Measurements from ENCODE around the gene SPINK6.

Gene SPINK6, protein sequence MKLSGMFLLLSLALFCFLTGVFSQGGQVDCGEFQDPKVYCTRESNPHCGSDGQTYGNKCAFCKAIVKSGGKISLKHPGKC

DNA sequence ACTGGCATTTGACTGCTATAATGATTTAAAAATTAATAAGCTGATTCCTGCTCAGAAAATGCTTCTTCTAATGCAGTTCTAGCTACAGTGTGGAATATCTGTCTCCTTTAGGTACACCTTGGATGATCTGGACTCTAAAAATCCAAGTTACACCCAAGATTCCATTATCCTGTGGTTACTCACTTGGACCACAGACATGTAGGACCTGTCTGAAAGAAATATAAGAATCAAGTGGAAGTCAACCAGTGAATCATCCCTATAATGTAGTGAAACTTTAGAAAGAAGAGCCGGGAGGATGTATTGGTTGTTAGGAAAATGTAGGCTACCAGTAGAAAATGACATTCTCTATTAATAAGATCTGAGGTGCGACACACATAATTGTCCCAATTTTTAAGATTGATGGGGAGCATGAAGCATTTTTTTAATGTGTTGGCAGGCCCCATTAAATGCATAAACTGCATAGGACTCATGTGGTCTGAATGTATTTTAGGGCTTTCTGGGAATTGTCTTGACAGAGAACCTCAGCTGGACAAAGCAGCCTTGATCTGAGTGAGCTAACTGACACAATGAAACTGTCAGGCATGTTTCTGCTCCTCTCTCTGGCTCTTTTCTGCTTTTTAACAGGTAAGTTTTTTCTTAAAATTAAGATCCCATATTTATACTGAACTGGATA, at the start of gene SPINK6:
Gene SPINK6, plus strand, starts transcription at position 512 of the 673 bp plus-strand sequence. Its CDS starts 55 bp downstream, at position 567.
- peak; percentile 21 for DNase-seq

DNA sequence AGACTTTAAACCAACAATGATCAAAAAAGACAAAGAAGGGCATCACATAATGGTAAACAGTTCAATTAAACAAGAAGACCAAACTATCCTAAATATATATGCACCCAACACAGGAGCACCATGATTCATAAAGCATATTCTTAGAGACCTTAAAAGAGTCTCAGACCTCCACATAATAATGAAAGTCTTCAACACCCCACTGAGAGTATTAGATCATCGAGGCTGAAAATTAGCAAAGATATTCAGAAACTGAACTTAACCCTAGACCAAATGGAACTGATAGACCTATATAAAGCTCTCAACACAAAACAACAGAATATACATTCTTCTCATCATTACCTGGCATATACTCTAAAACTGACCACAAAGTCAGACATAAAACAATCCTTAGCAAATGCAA, 46.2 kb upstream of the SPINK6 start:
- no peak for DNase-seq

DNA sequence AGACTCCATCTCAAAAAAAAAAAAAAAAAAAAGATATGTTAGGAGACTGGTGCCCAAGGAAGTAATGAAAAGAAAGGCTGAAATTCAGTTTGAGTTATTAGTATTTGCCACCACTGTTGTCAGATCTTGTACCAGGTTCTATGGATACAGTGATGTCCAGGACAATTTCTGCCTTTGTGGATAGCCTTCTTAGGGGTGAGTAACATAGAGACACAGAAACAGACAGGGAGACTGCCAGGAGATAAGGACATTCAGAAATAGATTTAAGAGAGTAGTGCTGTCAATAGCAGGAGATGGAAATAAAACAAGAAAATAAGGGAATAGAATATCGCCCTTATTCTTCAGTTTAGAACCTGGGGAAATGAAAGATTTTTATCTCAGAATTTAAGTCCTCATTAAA, 40.8 kb upstream of the SPINK6 start:
- DNase-seq = no peak

DNA sequence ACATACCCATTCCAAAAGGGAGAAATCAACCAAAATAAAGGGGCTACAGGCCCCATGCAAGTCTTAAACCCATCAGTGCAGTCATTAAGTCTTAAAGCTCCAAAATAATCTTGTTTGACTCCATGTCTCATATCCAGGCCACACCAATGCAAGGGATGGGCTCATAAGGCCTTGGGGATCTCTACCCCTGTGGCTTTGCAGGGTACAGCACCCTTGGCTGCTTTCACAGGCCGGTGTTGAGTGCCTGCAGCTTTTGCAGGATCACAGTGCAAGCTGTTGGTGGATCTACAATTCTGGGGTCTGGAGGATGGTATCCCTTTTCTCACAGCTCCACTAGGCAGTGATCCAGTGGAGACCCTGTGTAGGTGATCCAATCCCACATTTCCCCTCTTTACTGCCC, 39.5 kb upstream of the SPINK6 start:
- DNase-seq = no peak

DNA sequence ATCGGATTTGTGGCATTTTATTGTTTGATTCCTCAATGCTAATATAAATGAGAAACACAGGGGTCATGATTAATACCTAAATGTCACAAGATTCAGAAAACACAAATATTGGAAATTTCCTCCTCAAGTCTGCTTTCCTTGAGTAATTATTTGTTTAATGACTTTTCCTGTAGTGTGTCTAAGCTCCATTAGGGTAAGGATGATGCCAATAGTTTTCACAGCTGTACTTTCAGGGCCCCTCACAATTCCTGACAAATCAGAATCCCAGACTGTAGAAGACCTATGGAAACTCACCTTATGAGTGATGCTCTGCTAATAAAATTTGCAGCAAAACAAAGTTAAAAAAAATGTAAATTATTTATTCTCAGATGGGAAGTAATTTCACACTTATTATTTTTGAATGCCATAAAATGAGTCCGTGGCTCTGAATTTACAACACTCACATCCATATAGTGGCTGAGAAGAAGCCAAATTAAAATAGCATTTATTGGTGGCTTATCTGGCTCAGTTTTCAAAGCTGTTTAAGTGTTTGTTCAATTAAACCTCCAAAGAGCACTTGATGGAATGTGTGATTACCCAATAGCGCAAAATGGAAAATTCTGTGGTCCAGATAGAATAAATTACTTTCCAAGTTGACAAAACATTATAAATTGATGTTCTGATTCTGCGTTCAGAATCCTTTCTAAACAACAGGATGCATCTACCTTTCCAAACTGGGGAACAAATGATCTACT, 36.1 kb upstream of the SPINK6 start:
- DNase-seq = no peak

DNA sequence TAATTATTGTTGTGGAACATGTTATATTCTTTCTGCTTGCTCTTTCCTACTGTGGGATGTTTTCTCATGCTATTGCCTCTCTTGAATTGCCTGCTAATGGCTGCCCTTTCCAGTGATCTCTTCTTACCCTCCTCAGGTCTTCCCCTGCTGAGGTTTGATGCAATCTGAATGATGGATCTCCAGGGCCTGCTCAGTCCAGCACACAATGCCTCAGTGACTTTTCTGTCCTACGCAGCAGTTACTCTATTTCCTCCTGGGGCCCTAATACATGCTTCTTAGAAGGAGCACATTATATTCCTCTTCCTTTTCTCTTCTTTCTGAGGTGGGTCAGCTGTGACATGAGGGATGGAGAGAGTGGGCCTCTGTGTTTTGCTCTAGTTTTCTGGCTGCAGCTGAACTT, 34.6 kb upstream of the SPINK6 start, which contains the start of gene SPINK14:
Gene SPINK14, plus strand, starts transcription at position 301 of the 400 bp plus-strand sequence. CDS start 1,187 bp downstream, outside the sequence.
- no peak for DNase-seq

DNA sequence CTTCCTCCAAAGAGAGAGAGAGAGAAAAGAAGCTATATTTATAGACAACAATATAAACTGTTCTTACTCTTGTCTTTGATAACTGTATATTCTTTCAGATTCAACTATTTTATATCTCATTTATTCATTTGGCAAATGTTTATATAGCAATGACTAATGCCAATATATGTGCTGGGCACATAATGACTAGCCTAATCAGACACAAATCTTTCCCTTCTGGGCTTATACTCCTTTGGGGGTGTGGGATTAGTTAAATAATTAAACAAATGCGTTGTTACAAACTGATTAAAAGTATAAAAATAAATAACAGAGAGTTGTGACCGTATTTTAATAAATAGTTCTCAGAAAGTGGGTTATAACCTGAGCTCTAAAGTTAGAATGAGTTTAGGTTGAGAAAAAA, 30.5 kb upstream of the SPINK6 start:
- no peak for DNase-seq

DNA sequence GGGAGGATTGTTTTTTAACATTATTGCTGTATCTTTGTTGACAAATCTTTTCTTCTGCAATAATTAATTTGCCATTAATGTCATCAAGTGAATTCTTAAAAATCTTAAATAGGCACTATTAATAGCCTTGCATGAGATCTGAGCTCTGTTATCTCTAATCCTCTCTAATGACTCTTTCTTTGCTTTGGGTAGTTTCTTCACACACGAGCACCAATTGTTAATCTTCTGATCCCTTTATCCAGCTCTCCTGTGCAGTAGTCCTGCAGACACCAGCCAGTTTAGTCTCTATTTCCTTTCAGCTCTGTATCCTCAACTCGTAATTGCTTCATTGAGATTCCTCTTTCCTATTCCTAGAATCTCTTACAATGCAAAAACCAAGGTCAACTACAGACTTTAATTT, 26.4 kb upstream of the SPINK6 start:
- no peak for DNase-seq

DNA sequence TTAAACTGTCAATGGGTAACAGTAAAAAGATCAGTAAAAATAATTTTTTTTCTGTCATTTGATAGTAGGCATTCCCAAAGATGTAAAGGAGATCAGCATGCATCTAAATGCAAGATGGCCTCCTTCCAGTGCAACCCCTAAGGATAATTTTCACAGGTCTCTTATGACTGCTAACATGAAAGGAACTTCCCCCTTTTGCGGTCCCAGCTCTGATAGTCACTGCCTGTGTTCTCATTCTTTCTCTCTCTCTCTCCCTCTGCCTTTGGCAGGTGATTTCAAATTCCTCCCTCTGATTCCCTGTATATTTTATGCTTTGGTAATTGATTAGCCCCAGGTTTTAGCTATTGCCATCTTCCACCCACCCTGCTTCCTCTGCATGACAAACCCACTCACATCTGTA, 25.6 kb upstream of the SPINK6 start:
- no peak for DNase-seq

DNA sequence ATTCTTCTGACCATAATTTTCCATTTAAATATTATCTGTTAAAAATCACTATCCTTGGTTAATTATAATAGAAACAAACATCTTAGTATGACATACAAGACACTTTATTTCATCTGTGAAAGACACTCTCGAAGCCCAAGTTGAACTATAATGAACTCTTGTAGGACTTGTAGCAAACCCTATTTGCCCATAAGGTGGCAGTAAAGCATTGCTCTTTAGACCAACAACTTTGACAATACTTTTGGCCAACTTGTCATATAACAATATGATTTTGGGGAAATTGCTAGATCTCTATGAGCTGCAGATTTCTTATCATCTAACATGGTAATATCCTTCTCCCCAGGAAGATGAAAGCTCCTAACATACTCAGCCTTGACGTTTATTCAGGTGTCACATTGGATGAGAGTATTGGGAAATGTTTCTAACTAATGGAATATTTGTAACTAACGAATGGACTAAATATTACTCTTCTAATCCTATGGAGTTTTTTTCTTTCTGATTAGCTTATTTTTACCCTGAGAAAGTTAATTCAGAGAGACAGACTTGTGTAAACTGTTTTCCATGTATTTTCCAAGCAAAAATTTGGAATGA, 23.5 kb upstream of the SPINK6 start:
- peak; percentile 14 for DNase-seq

DNA sequence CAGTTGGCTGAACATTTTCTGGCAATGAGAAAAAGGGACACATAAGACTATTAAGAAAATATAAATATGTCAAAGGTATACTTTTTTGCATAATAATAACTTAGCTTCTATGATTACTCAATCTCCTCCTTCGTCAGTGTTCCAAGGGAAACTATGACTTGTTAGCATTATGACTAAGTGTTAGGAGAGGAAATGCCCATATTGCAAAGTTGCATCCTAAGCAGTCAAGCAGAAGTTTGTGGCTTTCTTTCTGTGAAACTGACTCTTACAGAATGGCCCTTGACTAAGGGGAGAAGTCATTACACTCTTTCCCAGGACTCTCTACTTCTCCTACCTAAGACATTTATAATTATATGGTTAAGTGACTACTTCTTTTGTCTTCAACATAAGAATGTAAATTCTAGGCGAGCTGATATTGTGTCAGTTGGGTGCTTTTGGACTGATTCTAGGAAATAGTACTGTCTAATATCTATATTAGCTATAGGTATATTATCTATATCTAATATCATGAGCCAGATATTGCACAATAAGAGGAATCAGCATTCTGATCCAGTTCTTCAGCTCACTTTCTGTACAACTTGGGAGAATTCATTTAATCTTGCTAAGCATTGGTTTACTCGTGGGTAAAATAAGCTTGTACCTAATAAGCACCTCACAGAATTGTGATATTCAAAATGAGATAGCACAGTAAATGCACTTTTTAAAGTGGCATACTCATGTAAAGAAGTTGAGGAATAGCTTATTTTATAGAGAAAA, 16.4 kb upstream of the SPINK6 start:
- DNase-seq = no peak

DNA sequence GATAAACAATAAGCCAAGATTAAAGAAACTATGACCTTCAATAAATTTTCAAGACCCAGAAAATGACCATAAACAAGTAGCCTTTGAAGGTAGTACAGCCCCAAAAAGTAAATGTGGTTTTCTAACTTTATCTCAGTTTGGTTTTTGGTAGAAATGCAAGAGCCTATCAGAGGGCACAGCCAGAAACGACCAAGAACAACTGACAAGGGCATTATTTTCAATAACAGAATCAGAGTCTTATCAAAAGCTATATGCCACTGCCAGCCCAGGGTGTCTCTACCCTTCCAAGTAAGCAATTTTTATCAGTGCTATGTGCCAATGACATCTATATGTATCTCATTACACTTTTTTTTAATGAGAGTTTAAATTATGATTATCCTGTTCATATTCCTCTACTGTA, 11.8 kb upstream of the SPINK6 start:
- DNase-seq = no peak

DNA sequence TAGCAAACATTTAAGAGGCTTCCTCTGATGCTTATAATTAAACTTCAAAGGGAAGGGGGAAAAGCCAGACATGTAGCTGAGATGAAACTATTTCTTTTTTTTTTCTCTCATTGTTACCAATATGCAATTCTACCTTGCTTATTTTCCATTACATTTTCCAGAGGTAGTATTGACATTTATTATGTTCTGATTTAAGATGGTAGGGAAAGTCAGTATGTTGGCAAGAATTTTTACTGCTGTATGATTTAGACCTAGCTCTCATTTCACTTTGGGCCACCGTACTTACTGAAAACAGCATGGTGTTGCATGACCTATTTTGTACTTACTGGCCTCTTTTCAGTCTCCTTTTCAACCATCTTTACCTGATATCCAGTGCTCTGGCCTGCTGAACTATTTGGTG, 9.6 kb upstream of the SPINK6 start:
- DNase-seq = no peak

DNA sequence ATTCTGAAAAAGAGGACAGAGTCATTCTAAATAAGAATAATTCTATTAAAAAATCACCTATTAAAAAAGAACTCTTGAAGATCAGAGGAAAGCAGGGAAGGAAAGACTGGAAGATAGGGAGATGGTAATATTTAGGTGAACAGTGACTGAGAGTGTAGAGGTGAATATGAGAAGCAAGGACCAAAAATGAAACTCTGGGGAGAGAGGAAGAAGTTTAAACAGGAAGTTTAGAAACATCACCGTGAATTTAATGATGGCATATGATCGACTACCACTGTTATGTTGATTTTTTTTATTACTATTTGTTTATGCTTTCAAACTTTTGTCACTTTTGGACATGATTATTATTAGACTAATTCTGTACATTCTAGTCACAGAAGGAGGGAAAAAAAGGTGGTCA, 1.7 kb upstream of the SPINK6 start:
- DNase-seq = no peak

DNA sequence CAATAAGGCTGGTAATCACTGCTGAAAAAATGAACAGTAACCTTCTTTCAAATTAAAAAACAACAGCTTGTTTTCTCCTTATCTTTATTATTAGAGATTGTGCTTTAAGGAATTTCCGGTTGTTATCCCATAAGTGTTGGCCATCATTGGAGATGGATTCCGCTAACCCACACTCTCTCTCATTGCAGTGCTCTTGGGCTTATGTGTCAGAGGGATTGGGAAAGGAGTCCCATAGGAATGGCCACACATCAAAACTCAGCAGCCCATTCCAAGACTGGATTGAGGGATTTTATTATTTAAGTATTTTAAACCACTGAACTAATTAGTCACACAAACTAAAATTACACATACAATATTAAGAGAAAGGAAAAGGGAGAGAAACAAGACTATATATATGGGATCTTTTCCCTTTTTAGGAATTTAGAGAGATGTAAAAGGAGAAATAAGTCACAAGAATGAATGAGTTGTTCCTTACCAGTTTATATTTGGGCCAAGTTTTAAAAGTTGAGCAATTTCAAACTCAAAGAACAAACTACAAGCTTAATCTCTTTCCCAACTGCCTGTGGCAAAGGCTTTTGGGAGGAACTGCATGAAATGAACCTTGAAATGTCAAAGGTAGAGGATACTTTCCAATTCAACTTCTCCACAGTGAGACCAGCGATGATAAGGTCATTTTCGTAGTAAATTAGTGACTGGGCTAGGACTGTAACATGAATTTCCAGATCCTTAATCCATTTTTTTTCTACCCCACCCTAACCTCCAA, 2.4 kb downstream of the SPINK6 start:
- no peak for DNase-seq

DNA sequence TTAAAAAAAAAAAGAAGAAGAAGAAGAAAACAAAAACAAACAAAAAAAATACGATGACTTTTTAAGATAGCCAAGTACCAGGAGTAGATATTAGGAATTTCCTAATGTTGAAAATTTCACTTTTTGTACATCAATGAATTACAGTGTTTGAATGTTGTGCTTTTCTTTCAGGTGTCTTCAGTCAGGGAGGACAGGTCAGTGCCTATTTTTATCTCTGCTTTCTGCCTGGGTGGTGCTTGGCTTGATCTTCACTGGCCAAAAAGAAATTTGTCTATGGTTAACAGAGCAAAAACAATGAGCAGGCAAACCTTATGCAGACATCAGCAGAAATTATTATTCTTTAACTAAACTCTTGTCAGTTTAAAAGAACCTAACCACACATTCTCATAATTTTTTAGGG, 3.0 kb downstream of the SPINK6 start:
- no peak for DNase-seq

DNA sequence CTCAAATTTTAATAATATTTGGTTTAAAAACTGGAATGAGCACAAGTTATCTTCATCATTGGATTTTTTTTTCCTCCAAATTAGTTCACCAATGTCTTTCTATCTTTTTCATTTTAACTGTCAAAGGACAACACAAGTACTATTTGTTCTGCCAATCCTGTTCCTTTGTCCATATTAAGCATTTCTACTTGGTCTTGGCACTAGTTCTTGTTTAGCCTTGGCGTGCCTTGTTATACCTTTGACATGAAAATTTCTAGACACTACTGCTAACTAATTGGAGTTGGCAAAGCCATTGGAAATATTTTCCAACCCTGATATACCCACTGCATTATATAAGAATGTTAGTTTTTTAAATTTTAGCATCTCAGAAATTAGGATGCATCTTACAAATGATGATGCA, 3.8 kb downstream of the SPINK6 start:
- no peak for DNase-seq

DNA sequence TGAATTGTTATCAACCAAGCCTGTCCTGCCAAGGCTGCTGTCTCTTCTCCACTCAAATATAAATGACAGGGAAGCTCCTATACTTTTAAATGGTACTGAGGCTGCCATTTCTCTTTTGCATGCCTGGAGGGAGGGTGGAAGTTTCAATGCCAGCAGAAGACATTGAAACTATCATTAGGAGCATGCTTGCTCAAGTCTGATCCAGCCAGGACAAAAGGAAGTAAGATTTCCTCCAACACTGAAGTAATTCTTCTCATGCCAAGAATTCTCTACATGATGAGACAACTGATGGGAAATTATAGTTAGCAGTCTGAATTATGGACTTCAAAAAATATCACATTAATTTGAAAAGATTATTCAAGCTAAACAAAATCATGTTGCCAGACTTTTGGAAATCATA, 5.4 kb downstream of the SPINK6 start:
- DNase-seq = no peak

DNA sequence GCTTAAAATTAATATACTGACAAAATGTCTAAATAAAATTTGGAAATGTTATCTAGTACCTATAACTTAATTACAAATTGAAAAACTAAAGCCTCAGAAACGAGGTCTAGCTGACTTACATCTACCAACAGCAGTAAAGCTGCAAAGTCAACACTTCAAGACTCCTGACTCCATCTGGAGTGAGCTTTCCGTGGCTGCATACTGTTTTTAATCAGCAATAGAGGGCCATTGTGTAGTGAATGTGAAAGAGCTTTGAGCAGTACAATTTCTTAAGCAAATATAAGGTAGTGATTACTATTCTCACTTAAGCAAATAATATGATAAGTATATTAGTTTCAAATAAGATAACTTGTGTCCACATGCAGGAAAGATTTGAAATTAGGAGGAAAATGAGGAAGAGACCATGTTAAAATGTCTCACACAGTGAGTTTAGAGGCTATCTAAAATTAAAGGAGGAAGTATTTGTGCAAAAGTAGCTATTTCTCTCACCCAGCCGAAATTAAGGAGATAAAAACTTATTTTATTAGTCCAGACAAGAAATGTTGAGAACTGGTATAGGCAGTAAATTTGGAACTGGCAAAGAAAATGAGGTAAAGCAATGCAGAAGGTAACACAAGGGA, 6.4 kb downstream of the SPINK6 start:
- no peak for DNase-seq

DNA sequence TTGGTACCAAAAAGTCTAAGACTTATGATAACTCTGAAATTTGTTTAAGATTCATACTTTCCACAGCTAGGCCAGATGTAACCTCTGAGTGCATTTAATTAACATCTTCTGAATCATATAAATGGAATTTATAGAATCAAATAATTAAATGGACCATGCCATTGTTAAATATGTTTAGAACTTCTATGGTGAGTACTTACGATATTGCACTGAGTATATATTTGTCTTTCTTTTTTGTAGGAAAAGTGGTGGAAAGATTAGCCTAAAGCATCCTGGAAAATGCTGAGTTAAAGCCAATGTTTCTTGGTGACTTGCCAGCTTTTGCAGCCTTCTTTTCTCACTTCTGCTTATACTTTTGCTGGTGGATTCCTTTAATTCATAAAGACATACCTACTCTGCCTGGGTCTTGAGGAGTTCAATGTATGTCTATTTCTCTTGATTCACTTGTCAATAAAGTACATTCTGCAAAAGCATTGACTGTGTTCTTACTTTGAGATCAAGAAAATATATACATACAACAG, 11.9 kb downstream of the SPINK6 start:
- DNase-seq = no peak

DNA sequence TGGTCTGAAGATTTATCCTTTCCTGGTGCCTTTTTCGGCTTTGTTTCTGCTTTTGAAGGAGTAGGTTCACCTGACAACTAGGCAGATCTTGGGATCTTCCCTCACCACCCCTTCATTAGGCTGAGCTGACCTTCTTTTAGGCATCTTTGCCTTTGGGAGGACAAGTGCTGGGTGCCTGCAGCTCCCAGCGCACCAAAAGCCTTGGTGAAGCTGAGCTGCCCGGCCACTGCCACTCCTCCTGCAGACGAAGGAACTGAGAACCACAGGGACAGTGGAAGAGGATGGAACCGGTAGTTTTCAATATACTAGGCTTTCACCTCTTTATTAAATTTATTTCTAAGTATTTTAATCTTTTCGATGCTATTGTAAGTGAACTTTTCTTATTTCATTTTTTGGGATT, 18.7 kb downstream of the SPINK6 start:
- no peak for DNase-seq
